ENCODE results near the gene DOCK4. TPM values are rescaled to one million over a fixed set of nuclear protein-coding genes. Genes with fewer than 3 reads are reported as not detected.

Gene DOCK4
- total and polyA plus RNA-seq, 7 donors: 1.8 to 12.7 (median 7.1) TPM

DNA sequence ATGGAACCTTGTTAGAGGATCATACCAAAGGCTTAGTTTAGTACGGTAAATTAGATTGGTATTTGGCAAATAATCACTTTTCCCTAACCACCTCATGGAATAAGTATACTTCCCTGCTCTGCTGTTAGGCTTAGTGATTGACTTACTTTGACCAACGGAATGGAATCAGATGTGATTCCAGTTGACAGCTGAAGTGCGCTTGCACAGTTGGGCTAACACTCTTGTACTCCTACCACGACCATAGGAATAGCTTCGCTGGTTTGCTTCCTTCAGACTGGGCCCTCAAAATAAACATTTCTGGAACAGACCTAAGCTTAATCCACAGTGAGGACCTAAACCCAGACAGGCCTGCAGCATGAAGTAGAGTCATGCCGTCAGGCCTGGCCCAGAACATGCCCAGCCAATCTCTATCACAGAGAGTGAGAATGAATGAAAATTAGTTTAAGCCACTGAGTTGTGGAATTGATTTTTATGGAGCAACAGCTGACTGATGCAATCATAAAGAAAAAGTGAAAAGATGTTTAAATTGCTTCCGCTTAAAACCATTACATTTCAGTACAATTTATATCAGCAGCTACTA is 122.3 kb downstream of the DOCK4 start:
- Histone ChIP-seq H3K27me3 (ENCODE audit: insufficient read depth in 3 of 3, low read length in 2 of 3) (no peaks in the 10 kb centered on the region), H3K4me1 (peaks cover 33% of the 10 kb centered on the region), H3K4me3 (no peak overlapping the region), H3K9me3 (no peaks in the 10 kb centered on the region), H3K36me3 (ENCODE audit: insufficient read depth in 1 of 2, low read depth in 1 of 2) (no peaks in the 10 kb centered on the region), H3K27ac (no peak overlapping the region)
- DNase-seq (no peak), ATAC-seq (no peak)
- WGBS, 3 donors: 90 to 95% (median 91%) methylated on average over 7 of the region's 7 CpGs
- no peak for TF ChIP-seq CTCF (IDR thresholded peaks at IDR 0.05)
- intact Hi-C loops (cut with DNase I): loop anchor here in 1 of 2 donors (10.0 kb wide), 1 partner anchor 121 kb away; the partner anchor contains the start of genes DOCK4 and ZNF277

DNA sequence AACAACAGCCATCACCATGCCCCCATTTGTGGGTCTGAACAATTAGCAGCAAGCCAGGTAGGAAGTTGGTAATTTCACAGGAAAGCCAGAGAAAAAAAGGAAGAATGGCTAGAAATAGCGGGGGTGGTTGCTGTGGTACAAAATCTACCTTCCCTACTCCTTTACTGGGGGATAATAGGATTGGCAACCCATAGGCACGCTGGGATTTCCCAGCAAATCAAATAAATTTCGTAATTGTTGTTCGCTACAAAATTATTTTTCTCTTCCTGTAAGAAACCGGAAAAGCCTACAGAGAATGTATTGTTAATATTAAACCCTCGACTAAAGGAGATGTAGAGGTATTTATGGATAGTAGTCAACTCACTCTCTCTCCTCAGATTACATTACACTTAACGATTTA is 123.9 kb downstream of the DOCK4 start:
- no peak for DNase-seq
- Histone ChIP-seq H3K27ac (no peak overlapping the region), H3K4me3 (no peak overlapping the region), H3K36me3 (ENCODE audit: insufficient read depth in 1 of 2, low read depth in 1 of 2) (no peaks in the 10 kb centered on the region), H3K9me3 (no peaks in the 10 kb centered on the region), H3K27me3 (ENCODE audit: insufficient read depth in 3 of 3, low read length in 2 of 3) (no peaks in the 10 kb centered on the region), H3K4me1 (peaks cover 33% of the 10 kb centered on the region)
- intact Hi-C loops (cut with DNase I): loop anchor here in 1 of 2 donors (10.0 kb wide), 1 partner anchor 122 kb away; the partner anchor contains the start of genes DOCK4 and ZNF277
- 61 to 72% (median 71%) methylated on average over 7 of the region's 7 CpGs for whole genome bisulfite sequencing, 3 donors
- TF ChIP-seq CTCF (IDR thresholded peaks at IDR 0.05): no peak
- no peak for ATAC-seq

DNA sequence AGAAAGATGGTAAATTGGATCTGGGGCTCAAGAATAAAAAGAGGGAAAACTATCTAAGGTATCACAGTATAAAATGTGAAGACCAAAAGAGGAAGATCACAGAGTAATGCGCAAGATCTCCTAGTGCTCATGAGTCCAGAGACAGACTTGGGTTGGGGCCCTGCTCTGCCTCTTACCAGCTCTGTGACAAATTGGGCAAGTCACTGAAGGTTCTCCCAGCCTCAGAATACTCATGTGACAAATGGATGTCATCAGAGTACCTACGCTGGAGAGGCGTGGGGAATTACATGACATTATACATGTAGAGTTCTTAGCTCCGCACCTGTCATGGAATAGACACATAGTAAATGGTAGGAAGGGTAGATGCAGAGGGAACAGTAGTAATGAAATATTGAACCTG is 124.4 kb downstream of the DOCK4 start:
- H3K4me1 ChIP-seq: peaks cover 38% of the 10 kb centered on the region
- intact Hi-C loops (cut with DNase I): loop anchor here in 1 of 2 donors (10.0 kb wide), 1 partner anchor 123 kb away; the partner anchor contains the start of genes DOCK4 and ZNF277
- no peak for TF ChIP-seq CTCF (IDR thresholded peaks at IDR 0.05)
- no peak for DNase-seq
- no peaks in the 10 kb centered on the region for H3K36me3 ChIP-seq (ENCODE audit: insufficient read depth in 1 of 2, low read depth in 1 of 2)
- peak; percentile 41 to 76 (median 52) for ATAC-seq
- no peaks in the 10 kb centered on the region for H3K27me3 ChIP-seq (ENCODE audit: insufficient read depth in 3 of 3, low read length in 2 of 3)
- H3K27ac ChIP-seq: peak overlapping the region; percentile 14
- H3K9me3 ChIP-seq: no peaks in the 10 kb centered on the region
- WGBS, 3 donors: 89 to 91% (median 91%) methylated on average over 4 of the region's 4 CpGs
- H3K4me3 ChIP-seq: no peak overlapping the region

DNA sequence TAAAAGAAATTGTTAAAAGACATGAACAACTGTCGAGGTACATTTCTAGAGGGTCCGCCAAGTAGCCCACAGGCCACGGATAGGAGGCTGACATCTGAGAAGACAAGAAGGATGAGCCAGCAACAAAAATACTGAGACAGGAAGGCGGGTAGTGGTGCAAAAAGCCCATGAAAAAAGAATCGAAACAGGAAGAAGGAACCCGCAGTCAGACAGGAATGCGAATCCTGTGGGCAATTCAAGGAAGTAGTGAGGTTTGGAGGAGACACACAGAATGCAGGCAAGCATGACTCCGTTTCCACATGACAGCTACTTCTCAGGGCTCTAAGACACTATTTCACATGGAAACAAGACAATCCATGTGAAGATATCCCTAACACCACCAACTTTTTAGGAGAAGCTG is 125.2 kb downstream of the DOCK4 start:
- Histone ChIP-seq H3K36me3 (ENCODE audit: insufficient read depth in 1 of 2, low read depth in 1 of 2) (no peaks in the 10 kb centered on the region), H3K9me3 (no peaks in the 10 kb centered on the region), H3K4me3 (peak overlapping the region; percentile 13), H3K4me1 (peaks cover 39% of the 10 kb centered on the region), H3K27me3 (ENCODE audit: insufficient read depth in 3 of 3, low read length in 2 of 3) (no peaks in the 10 kb centered on the region), H3K27ac (peak overlapping the region; percentile 44)
- DNase-seq (no peak), ATAC-seq (peak; percentile 32 to 63 (median 44))
- 62 to 68% (median 67%) methylated on average over 8 of the region's 8 CpGs for WGBS, 3 donors
- no peak for TF ChIP-seq CTCF (IDR thresholded peaks at IDR 0.05)
- intact Hi-C loops (cut with DNase I): loop anchor here in 1 of 2 donors (10.0 kb wide), 1 partner anchor 124 kb away; the partner anchor contains the start of genes DOCK4 and ZNF277

All from psoas muscle (tissue), 8 donors.